Caki2 (cell line): ENCODE measurements around the gene HBEGF. TPM values are rescaled to one million over a fixed set of nuclear protein-coding genes. Genes with fewer than 3 reads are reported as not detected.

Experiments used
- DNase-seq: peaks from one replicate; pipeline ENCODE4 v3.0.0-alpha.2; 2015; ENCODE audit warnings: low read depth
- in situ Hi-C: cut with HindIII; loops from 2 replicates; pipeline ENCODE4 v1.10.0; 2016; ENCODE audit warnings: low sequenced_read_pairs, low pct_unique_long_range_greater_than_20kb, mixed read lengths
- total RNA-seq: library from RNA; depleted of rRNA; stranded (reverse); fragments of >200 nt; shearing (Covaris generic); gene quantifications from 2 replicates; pipeline ENCODE4 v1.2.3, GENCODE V29; 2014; ENCODE audit warnings: low replicate concordance

Gene HBEGF
- total RNA-seq, 1 experiment from 2014 or later = 1.8 TPM

- in situ Hi-C loops = no loop called here
- DNase-seq = no peak
Measured at GRCh38 chr5:140318792-140319191, 27.6 kb downstream of the HBEGF start.

GRCh38 chr5:140317859-140318258 is 28.5 kb downstream of the HBEGF start:
- peak; percentile 45 for DNase-seq
- in situ Hi-C loops = no loop called here

GRCh38 chr5:140312791-140313189 is 33.6 kb downstream of the HBEGF start:
- no peak for DNase-seq
- in situ Hi-C loops = no loop called here

GRCh38 chr5:140312067-140312790 is 34.2 kb downstream of the HBEGF start:
- peak; percentile 67 for DNase-seq
- in situ Hi-C loops = no loop called here

- in situ Hi-C loops = no loop called here
- peak; percentile 62 for DNase-seq
Measured at GRCh38 chr5:140311011-140311467, 35.4 kb downstream of the HBEGF start.

DNA sequence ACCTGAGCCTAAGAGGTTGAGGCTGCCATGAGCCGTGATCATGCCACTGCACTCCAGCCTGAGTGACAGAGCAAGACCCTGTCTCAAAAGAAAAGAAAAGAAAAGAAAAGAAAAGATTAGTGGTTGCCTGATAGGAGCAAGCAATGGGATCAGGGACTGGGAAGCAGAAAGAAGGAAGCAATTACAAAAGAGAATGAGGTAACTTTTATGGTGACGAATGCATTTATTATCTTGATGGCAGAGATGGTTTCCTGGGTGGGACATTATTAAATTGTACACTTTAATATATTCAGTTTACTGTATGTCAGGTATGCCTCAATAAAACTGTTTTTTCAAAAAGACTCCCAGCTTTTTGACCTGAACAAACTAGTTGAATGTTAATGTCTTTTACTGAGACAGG is 36.0 kb downstream of the HBEGF start:
- in situ Hi-C loops = no loop called here

DNA sequence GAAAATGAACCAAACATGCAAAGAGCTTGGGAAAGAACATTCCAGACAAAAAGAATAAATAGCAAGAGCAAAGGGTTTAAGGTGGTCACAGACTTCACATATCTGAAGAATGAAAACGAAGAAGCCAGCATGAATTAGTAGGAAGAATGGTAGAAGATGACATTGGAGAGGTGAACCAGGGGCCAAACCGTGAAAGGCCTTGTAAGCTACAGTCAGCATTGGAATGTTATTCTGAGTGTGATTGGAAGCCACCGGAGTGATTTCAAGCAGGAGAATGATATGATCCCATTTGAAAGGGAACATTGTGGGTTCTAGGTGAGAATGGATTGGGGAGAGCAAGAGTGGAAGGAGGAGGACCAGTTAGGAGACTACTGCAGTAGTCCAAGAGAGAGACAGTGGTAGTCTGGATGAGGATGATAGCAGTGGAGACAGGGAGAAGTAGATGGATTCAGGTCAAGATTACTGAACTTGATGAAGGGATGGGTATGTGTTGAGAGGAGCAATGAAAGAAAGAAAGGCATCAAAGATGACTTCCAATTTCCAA is 36.6 kb downstream of the HBEGF start:
- DNase-seq = no peak
- in situ Hi-C loops = no loop called here

More for the DNA sequence above, 36.0 kb downstream of the HBEGF start:
- no peak for DNase-seq

GRCh38 chr5:140305471-140305870 is 40.9 kb downstream of the HBEGF start:
- no peak for DNase-seq
- in situ Hi-C loops = no loop called here

DNA sequence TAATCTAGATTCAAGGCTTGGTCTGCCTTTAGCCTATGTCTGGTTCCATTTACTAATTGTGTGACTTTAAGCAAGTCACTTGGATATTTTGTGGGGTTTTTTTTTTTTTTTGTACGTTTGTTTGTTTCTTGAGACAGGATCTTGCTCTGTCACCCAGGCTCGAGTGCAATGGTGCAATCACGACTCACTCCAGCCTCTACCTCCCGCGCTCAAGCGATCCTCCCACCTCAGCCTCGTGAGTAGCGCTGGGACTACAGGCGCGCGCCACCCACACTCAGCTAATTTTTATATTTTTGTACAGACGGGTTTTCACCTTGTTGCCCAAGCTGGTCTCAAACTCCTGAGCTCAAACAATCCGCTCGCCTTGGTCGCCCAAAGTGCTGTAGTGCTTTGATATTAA is 42.4 kb downstream of the HBEGF start:
- in situ Hi-C loops = no loop called here
- no peak for DNase-seq

DNA sequence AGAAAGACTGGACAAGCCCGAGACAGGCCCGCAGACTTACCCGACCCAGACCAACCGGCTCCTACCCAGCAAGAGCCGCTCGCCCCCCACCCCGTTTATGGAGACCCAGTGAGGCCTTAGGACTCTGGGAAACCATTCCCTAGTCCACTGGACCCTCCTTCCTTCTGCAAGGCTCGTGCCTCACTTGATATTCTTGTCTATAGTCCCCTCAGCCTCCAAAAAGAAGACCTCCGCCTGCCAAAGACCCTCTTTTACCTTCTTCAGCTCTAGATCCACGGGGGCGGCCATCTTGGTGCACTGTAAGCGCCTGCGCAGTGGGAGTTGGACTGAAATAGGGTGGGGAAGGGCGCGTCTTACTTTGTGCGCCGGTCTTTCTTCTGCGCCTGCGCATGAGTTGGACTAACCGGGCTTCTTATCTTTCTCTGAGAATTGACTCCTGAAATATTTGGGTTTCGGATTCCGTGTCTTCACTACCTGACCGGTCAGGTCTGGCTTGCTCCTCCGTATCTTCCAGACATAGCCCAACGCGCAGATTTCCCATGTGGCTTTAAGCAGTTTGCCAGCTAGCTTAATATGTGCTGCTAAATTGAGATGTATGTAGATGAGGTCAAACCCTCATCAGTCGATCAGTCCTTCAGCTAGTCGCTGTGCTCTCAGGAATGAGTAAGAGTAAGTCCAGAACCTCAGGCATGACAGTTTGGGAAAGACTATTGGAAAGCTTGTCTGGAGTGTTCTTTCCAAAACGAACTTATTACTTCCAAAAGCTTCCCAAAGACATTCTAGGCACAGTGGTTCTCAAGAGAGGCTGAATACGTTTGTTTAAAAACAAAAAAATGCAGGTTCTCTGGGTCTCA is 43.4 kb downstream of the HBEGF start, which contains the start of gene PFDN1:
Gene PFDN1 (minus strand): TSS at position 316 of the 854 bp plus-strand sequence. CDS start 28 bp downstream, at position 288.
- DNase-seq = peak; percentile 86
- in situ Hi-C loops = no loop called here

- in situ Hi-C loops = no loop called here
- DNase-seq = no peak
Measured at GRCh38 chr5:140301136-140301535, 45.3 kb downstream of the HBEGF start.

DNA sequence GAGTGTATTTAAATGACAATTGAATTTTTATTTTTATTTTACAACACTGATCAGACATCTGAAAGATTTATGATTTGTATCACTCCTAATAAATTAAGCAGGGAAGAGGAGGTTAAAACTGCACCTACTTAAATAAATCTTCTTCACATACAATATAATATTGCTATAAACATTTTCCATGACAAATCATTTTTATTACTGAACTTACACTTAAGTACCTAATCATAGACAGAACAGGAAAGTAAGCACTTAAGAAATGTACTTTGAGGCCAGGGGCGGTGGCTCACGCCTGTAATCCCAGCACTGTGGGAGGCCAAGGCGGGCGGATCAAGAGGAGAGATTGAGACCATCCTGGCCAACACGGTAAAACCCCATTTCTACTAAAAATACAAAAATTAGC is 47.3 kb downstream of the HBEGF start:
- no peak for DNase-seq
- in situ Hi-C loops = no loop called here

DNA sequence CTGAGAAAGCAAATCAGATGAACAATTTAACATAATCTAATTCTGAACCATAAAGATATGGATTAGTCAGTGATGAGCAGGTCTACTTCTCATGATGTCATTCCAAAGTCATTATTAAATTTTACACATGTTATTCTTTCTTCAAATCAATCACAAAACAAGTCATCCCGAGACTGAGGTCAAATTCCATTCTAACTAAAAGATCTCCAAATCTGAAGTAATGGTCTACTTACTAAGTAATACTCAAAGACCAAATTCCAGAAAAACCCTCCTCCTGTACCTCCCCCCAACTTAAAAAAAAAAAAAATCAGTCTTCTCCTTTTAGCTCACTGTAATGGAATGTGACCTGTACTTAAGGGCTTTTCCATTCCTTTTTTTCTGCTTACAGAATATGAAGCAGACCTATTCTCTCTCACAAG is 48.2 kb downstream of the HBEGF start:
- DNase-seq = peak; percentile 79
- in situ Hi-C loops = no loop called here

- in situ Hi-C loops = no loop called here
- DNase-seq = no peak
Measured at GRCh38 chr5:140297283-140297682, 49.1 kb downstream of the HBEGF start.

DNA sequence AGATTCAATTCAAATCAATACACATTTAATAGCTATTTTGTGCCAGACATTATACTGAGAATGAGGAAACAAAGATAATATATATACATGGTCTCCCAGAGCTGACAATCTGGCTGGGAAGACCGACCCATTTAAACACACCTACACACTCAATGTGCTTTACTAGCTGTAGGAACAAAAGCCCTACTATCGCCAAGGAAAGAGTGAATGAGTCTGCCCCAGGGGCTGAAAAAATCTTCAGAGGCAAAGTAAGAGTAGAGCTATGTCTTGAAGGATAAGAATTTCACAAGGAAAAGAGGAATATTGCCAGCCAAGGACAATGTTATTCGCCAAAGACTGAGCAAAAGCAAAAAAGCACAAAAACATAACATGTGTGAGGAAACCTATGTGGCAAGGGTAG is 50.1 kb downstream of the HBEGF start:
- in situ Hi-C loops = no loop called here
- no peak for DNase-seq

DNA sequence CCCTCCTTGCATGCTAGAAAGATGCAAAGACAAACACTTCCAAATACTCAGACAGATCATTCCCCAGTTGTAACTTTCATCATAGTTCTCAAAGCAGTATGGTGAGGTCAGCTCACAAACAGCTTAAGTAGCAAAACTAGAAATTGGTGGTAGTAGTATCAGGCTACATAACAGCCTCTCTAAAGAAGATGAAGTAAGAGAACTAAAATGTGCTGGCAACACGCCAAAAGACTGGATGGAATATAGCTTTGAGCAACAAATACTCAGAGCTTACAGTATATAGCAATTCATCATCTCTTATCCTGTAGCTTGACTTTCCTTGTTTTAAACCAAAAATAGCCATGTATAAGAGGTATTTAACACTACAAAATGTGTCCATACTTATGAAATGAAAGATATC is 51.0 kb downstream of the HBEGF start:
- in situ Hi-C loops = no loop called here
- DNase-seq = peak; percentile 50

GRCh38 chr5:140294753-140295152 is 51.6 kb downstream of the HBEGF start:
- no peak for DNase-seq
- in situ Hi-C loops = no loop called here

GRCh38 chr5:140293849-140294100 is 52.6 kb downstream of the HBEGF start:
- no peak for DNase-seq
- in situ Hi-C loops = no loop called here

DNA sequence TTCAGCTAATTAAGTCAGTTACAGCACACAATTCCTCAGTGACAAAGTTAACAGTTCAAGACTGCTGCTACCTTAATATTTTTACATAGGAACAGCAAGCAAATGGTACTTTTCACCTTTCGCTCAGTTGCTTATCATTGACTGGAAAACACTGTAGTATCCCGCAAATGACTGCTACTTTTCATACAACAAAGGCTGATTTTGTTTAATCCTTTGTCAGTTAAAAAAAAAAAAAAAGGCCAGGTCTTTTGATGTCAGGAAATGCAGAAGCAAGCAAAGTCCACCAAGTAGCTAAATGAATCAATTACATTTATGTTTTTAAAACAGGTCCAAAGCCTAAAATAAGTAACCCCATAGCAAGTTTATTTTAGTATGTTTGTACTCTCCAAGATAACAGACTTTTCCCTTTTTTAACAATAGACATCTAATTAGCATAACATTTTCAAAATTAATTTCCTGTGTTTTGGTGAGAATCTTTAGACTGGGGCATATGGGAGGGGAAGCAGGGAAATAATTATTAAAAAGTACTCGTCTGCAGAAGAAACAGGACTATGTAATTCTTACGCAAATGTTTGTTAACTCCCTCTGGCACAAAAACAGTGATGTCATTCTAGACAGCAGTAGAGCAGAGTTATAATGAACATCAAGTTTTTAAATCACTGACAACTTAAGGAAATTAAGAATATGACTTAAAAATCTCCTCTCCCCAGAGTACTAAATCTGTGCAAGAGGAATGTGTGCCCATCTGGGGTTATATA is 53.1 kb downstream of the HBEGF start:
- in situ Hi-C loops = no loop called here
- no peak for DNase-seq
